AG04450 (cell line): Measurements from ENCODE around the gene POC5. TPM values are rescaled to one million over a fixed set of nuclear protein-coding genes. Genes with fewer than 3 reads are reported as not detected.

Experiments
- CTCF ChIA-PET: fragments of 300-600, 350-600 bp; formaldehyde crosslinking; extraction: SDS; loops from one replicate; lab custom pipeline; 2022; ENCODE audit warnings: antibody characterized with exemption, inconsistent platforms; lab: Charles Lee
- POLR2A ChIA-PET: fragments of 350-600 bp; formaldehyde crosslinking; extraction: SDS; loops from one replicate; lab custom pipeline; 2021; ENCODE audit warnings: antibody characterized with exemption, inconsistent platforms; lab: Yijun Ruan, JAX
- DNase-seq: peaks from one replicate; pipeline ENCODE4 v3.0.0-alpha.2; 2011; ENCODE audit warnings: low read depth, low spot score
- H3K27ac ChIP-seq: one replicate; pipeline ENCODE4 v1.5.1; 2012; ENCODE audit warnings: low read depth, low read length, control low read depth
- H3K27me3 ChIP-seq: one replicate; pipeline ENCODE4 v1.6.0; 2012; ENCODE audit warnings: low read length; ENCODE audit not compliant: control insufficient read depth, insufficient read depth
- H3K4me3 ChIP-seq: 2 replicates; pipeline ENCODE4 v1.5.1; 2011; ENCODE audit warnings: mild to moderate bottlenecking, low read depth, low read length, control low read depth
- H3K9me3 ChIP-seq: 2 replicates; pipeline ENCODE4 v1.5.1; 2012; ENCODE audit warnings: low read length; ENCODE audit not compliant: control insufficient read depth, insufficient read depth
- CTCF ChIP-seq: IDR thresholded peaks from 2 replicates; pipeline ENCODE4 v1.5.1; 2011; ENCODE audit warnings: low read depth, low read length, control low read depth, inconsistent platforms
- polyA plus RNA-seq: library from polyadenylated mRNA; depleted of rRNA; stranded (reverse); fragments of >200 nt; gene quantifications from 2 replicates; pipeline ENCODE4 v1.2.3, GENCODE V29; 2011

The POC5 gene
- polyA plus RNA-seq, 1 experiment: 10.7 TPM

DNA sequence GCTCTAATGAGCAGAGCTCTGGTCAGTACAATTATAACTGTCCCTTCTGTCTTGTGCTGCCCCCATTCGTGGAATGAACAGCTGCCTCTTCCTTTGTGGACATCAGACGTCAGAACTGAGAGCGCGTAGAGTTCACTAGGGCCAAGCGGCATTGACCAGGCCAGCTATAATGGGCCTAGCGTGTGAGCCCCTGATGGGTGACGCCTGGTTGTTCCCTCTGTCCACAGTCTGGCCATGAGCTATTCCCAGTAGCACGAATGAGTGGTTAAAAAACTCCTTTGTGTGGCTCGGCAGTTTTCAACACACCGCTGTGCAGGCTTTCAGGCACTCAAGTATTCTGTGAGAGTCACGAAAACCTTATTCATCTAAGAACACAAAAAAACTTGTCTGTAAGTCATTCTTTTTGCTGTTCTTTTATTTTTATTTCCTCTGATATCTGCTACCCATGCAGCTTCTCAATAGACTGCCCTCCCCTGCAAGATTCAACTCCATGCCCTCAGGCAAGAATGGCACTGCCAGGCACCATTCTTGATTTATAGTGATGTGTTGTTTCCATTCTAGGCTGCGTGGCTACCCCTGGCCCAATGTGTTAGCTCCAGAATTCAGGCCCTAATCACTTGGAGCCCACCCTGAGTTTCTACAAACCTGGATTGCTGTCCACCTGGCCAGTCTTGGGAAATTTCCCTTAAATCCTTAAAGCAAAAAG lies 53.5 kb downstream of the POC5 start:
- no peak for TF ChIP-seq CTCF
- no peak overlapping the region for H3K27ac ChIP-seq
- ChIA-PET POLR2A (no interaction called here), CTCF (interaction anchor here (1.4 to 4.1 kb wide), 2 partner anchors 13 to 17 kb away, joined by 4 to 16 read pairs; no protein-coding TSS in a partner anchor)
- H3K9me3 ChIP-seq: no peaks in the 10 kb centered on the region
- H3K4me3 ChIP-seq: no peak overlapping the region
- no peaks in the 10 kb centered on the region for H3K27me3 ChIP-seq
- DNase-seq: no peak

GRCh38 chr5:75662061-75662460 lies 55.2 kb downstream of the POC5 start:
- no peak for DNase-seq
- ChIA-PET CTCF (no interaction called here), POLR2A (no interaction called here)
- no peaks in the 10 kb centered on the region for H3K27me3 ChIP-seq
- TF ChIP-seq CTCF: no peak
- H3K9me3 ChIP-seq: no peaks in the 10 kb centered on the region
- H3K4me3 ChIP-seq: no peak overlapping the region
- no peak overlapping the region for H3K27ac ChIP-seq

DNA sequence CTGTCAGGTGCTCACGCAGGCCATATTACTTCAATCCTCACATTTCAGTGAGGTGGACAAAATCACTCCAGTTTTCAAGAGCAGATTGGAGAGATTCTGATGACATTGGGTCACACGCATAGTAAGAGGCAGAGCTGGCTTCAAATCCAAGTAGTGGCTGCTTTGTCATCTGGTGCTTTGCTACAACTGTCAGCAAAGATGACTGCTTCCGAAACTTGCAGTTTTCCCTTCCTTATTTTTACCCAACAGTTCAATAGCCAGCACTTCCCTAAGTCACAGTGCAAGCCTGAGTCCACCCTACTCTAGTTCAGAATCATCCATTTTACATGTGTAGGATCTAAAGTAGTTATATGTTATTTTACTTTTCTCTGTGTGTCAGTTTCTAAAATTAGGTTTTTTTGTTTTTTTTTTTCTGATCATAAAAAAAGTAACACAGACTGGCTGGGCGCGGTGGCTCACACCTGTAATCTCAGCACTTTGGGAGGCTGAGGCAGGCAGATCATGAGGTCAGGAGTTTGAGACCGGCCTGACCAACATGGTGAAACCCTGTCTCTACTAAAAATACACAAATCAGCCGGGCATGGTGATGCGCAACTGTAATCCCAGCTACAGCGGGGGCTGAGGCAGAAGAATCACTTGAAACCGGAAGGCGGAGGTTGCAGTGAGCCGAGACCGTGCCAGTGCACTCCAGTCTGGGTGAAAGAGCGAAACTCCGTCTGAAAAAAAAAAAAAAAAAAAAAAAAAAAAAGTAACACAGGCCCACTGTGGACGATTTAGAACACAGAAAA lies 56.4 kb downstream of the POC5 start:
- H3K4me3 ChIP-seq: no peak overlapping the region
- no peak for TF ChIP-seq CTCF
- no peaks in the 10 kb centered on the region for H3K27me3 ChIP-seq
- H3K27ac ChIP-seq: no peak overlapping the region
- DNase-seq: no peak
- CTCF ChIA-PET: no interaction called here
- H3K9me3 ChIP-seq: no peaks in the 10 kb centered on the region
- POLR2A ChIA-PET: no interaction called here

GRCh38 chr5:75659791-75660450 lies 57.3 kb downstream of the POC5 start:
- no peak for DNase-seq
- H3K27me3 ChIP-seq: no peaks in the 10 kb centered on the region
- no peak overlapping the region for H3K27ac ChIP-seq
- no peak overlapping the region for H3K4me3 ChIP-seq
- no peak for TF ChIP-seq CTCF
- POLR2A ChIA-PET: no interaction called here
- CTCF ChIA-PET: interaction anchor here (0.7 kb wide), 1 partner anchor 424 kb away, joined by 3 read pairs; no protein-coding TSS in a partner anchor
- no peaks in the 10 kb centered on the region for H3K9me3 ChIP-seq
